Metanephros (tissue), 1 donor: ENCODE measurements around the gene RBMXL3. TPM values are rescaled to one million over a fixed set of nuclear protein-coding genes. Genes with fewer than 3 reads are reported as not detected.

Experiments
- total RNA-seq: library from RNA; depleted of rRNA; stranded (reverse); fragments of >200 nt; gene quantifications from one replicate; pipeline ENCODE4 v1.2.3, GENCODE V29; 2014

Gene RBMXL3
- not detected for total RNA-seq

GRCh38 chrX:115189110-115189509 lies at the start of gene RBMXL3:
RBMXL3 (plus strand) TSS chrX:115189410; CDS start chrX:115189442, 32 bp downstream.

GRCh38 chrX:115233497-115234455 lies 44.6 kb downstream of the RBMXL3 start, which contains the start of gene LRCH2:
LRCH2 (minus strand) TSS chrX:115234096; CDS start chrX:115234041, 55 bp downstream.

Other genes starting within 250 kb of the RBMXL3 start
- 0.58 TPM for gene IL13RA2, start 171.8 kb upstream of the RBMXL3 start, total RNA-seq
- 9.5 TPM for gene LRCH2, start 44.7 kb downstream of the RBMXL3 start, total RNA-seq
- not detected for gene LUZP4, start 100.3 kb downstream of the RBMXL3 start, total RNA-seq